Activated gamma-delta T cell treated with anti-CD3 and anti-CD28 coated beads, Interleukin-2, amount 50 U/mL, for 16 hours (primary cell): ENCODE measurements around the gene NEDD4L.

Experiments
- DNase-seq: peaks from one replicate; pipeline ENCODE4 v3.0.0-alpha.2; 2020; ENCODE audit warnings: low read depth

NEDD4L gene

GRCh38 chr18:58398648-58399398 is 354.8 kb downstream of the NEDD4L start:
- DNase-seq: no peak

DNA sequence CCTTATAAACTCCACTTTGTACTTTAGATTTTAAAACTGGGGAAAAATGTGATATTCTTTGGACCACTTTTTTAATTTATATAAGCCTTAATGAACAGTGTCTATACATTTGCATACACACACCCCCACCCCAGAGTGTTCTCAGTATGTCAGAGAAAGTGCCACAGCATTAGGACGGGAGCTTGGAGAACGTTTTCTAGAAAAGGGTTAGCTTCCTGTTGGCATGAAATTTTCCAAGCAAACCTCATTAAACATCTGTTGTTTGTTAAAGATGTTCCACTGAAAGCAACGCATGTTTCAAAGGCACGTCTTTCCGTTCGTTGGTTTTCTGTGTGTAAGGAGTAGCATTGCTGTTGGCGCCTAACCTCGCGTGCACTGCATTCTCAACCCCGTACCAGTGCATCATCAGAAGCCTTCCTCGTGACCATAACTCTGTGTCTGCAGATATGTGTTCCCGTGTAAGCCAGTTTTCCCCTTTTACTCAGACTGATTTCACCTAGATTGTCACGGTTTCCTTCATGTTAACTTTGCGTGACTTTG is 356.4 kb downstream of the NEDD4L start:
- DNase-seq: no peak

GRCh38 chr18:58401191-58401590 is 357.2 kb downstream of the NEDD4L start:
- no peak for DNase-seq

- DNase-seq: no peak
Observed at GRCh38 chr18:58402247-58402646, 358.2 kb downstream of the NEDD4L start.

- DNase-seq: no peak
Observed at GRCh38 chr18:58402951-58403702, 359.1 kb downstream of the NEDD4L start.

GRCh38 chr18:58403799-58404455 is 359.9 kb downstream of the NEDD4L start:
- no peak for DNase-seq

GRCh38 chr18:58405107-58405898 is 361.3 kb downstream of the NEDD4L start:
- no peak for DNase-seq

DNA sequence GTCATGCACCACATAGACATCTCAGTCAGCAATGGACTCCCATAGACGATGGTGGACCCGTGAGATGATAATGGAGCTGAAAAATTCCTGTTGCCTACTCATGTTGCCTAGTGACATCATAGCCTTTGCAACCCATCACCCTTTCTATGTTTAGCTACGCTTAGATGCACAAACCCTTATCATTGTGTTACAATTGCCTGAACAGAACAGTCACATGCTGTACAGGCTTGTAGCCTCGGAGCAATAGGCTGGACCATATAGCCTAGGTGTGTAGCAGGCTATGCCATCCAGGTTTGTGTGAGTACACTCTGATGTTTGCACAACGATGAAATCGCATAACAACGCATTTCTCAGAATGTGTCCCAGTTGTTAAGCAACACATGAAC is 363.2 kb downstream of the NEDD4L start:
- no peak for DNase-seq

GRCh38 chr18:58407649-58408407 is 363.8 kb downstream of the NEDD4L start:
- DNase-seq: no peak

DNA sequence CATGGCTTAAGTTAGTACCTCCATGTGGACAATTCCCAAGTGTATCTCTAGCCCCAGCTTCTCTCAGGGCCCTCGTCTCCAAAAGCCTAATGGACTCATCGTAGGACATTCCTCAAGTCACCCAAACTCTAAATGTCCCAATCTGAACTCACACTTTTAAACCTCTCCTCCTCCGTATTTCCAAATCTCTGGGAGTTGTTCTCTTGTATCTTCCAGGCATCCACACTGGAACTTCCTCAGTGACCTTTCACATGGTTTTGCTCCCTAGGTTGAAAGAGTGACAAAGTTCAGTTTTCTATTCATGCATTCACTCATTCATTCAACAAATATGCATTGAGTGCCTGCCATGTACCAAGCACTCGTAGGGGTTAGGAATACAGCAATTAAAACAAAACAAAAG is 364.6 kb downstream of the NEDD4L start:
- DNase-seq: no peak

- no peak for DNase-seq
Observed at GRCh38 chr18:58409802-58410445, 365.9 kb downstream of the NEDD4L start.

DNA sequence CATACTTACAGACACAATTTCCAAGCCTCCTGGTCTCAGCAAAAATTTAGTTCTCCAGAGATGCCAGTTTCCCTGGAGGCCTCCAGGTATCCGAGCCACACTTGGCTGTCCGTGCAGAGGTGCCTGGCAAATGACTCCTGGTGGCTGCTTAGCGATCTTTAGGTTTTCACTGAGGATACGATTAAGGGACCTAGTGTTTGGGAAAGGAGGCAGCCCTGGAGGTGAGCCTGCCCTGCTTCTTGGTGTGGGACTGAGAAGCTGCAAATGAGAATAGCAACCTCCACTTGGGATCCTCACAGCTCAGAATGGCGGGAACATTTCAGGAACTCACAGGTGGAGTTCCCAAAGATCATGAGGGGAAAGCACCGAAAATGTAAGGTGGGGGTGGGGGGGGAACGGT is 367.3 kb downstream of the NEDD4L start:
- no peak for DNase-seq

DNA sequence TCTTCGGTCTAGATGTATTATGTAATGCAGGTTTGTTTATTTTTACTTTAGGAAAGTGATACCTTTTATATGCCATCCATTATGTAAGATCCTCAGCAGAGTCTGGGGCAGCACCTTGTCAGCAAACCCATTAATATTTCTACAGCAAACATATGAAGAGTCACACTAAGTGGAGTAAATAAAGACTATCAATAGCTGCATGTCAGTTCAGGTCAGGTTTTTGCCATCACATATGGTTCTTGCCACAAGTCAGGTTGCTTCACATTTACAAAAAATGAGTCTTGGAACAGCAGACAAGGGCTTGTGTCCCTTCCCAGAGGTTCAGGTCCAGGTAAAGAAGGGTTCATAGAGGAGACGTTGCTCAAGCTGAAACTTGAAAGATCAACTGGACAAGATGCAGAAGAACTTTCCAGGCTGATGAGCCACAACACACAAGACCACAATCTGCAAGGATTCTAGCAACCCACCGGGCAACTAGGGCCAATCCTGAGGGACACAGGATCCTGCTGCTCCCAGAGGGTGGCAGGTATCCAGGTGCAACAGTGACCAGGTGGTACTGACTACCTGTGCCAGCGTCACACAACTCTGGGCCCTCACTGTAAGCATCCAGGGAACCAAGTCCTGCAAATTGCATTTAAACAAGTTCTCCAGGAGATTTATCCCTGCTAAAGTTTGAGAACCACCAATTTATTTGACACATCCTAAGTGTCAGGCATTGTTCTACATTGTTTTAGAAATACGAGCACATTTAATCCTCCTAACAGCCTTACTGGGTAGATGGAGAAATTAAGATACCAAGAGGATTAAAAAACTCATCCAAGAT is 369.0 kb downstream of the NEDD4L start:
- DNase-seq: no peak

DNA sequence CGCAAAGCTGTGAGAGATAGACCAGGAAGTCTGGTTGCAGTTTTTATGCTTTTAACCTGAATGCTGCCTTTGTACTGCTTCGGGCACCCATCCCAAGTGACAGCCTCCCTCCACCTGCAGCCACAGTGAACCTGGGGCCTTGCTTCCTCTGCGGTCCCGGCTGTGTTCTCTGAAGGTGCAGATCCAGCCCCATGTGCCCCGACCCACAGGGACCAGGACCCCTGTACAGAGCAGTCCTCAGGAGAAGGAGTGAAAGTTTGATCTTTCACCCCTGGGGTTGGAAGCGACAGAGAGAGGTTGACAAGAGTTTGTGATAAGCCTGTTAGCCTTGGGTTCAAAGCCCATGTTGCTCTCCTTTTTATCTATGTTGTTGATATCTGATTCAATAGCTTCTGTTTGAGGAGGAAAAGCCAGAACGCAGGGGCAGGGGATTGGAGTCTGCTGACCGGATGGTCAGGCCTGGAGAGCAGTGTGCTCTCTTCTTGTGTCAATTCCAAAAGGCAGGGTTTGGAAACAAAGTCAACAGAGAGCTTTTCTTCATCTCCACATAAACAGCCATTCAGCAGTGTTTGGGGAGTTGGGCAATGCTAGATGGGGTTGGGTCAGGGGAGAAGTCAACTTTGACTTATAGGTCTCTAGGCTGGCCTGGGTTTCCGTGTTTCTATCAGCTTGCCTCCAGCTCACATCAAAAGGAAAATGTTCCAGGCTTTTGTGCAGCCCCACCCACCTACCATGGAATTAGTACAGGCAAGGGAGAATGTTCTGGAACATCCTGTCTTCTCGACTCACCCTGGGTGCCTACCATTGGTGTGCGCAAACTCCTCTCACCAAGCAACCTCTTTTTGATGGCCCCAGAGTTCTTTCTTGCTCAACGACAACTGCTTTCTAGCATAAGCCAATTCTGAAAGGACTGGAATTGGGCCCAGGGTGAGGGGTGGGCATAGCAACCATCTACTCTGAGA is 369.9 kb downstream of the NEDD4L start:
- no peak for DNase-seq

DNA sequence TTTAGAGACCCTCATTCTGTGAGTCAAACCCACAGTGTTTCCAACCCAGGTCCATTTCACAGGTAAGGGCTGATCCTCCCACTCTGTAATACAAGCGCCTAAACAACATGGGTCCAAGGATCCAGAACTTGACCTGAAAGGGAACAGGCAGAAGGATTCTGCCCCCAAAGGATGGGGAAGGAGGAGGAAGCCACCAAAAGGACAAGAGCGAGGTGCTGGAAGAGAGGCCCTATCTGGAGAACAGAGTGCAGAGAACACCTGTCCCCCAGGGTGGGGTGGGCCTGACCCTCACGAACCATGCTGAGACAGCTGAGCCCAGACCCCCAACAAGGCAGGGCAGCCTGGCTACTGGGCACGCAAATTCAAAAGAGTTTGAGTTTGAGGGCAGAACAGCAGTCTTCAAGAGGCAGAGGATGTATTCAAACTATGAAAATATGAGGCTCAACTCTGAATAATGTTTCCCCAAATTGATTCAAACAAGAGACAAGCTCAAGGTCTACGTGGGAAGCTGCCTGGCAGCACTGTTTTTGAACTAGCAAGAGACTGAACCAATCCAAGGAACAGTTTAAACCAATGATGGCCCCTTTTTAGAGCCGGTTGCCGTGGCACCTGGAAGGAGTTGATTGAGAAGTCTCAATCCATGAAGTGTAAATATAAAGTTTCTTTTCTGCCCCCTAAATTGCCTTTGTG is 372.1 kb downstream of the NEDD4L start:
- DNase-seq: no peak

DNA sequence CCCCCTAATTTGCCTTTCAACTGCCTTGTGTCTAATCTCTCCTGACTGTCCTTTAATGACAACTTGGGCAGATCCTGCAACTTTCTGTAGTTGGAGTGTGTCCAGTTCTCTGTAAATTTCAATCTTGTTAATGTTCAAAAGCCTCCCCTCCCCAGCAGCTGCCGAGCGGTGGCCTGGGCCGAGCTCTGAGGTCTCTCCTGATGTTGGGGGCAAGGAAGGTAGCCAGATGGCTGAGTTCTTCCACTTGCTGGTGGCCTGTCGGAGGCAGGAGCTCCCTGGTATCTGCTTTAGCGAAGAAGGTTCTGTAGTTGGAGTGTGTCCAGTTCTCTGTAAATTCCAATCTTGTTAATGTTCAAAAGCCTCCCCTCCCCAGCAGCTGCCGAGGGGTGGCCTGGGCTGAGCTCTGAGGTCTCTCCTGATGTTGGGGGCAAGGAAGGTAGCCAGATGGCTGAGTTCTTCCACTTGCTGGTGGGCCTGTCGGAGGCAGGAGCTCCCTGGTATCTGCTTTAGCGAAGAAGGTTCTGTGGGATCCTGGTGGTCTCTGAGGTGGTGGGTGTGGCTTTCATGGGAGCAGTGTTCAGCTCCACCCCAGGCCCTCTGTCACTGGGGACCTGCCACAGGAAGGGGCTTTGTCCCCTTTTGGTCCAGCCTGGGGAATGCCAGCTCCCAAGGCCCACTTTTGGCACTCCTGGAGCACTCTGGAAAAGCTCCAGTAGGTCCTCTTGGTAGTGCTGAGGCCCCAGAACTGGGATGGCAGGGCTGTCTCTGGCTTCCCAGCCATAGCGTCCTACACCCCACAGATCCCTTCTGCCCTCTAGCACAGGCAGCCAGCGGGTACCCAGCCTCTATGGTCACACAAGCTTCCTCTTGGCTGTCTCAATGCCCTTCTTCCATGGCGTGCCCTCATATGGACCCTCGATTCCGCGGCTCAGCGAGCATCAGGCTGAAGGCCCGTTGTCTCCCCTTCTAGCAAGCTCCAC is 373.0 kb downstream of the NEDD4L start:
- DNase-seq: no peak

- no peak for DNase-seq
Observed at GRCh38 chr18:58417752-58418151, 373.7 kb downstream of the NEDD4L start.
